Heart left ventricle (tissue), 16 donors: ENCODE measurements around the gene UQCC2. TPM values are rescaled to one million over a fixed set of nuclear protein-coding genes. Genes with fewer than 3 reads are reported as not detected.

Experiments used
- ATAC-seq, 4 donors: fragments of 200-7000 bp; cut with Tn5 transposase; one replicate each; pipeline ENCODE4 v1.9.1; 2020 to 2022; ENCODE audit warnings: moderate library complexity in 4 of 4, mild to moderate bottlenecking in 3 of 4, moderate number of reproducible peaks in 1 of 4
- DNase-seq, 5 donors: peaks; one replicate each; pipeline ENCODE4 v3.0.0-alpha.2; 2020
- H3K27ac ChIP-seq, 12 donors: fragments of 200-600 bp; sonication (generic) in 4 of 12; one replicate each; pipeline versions ENCODE4 v1.5.0 to v1.8.0; 2016 to 2022; ENCODE audit warnings: mild to moderate bottlenecking in 2 of 12
- H3K27me3 ChIP-seq, 9 donors: fragments of 200-600 bp; sonication (generic) in 2 of 9; one replicate each; pipeline versions ENCODE4 v1.5.1 to v1.8.0; 2016 to 2022; ENCODE audit warnings: mild to moderate bottlenecking in 3 of 9
- H3K36me3 ChIP-seq, 9 donors: fragments of 200-600 bp; sonication (generic) in 2 of 9; one replicate each; pipeline versions ENCODE4 v1.5.0 to v1.8.0; 2018 to 2022; ENCODE audit warnings: mild to moderate bottlenecking in 2 of 9
- H3K4me1 ChIP-seq, 12 donors: fragments of 200-600 bp; sonication (generic) in 4 of 12; one replicate each; pipeline versions ENCODE4 v1.5.0 to v1.8.0; 2016 to 2022; ENCODE audit warnings: mild to moderate bottlenecking in 3 of 12
- H3K4me3 ChIP-seq, 12 donors: fragments of 200-600 bp; sonication (generic) in 4 of 12; one replicate each; pipeline versions ENCODE4 v1.5.0 to v1.8.0; 2017 to 2022; ENCODE audit warnings: mild to moderate bottlenecking in 9 of 12, moderate library complexity in 4 of 12
- H3K9me3 ChIP-seq, 12 donors: fragments of 200-600 bp; sonication (generic) in 4 of 12; one replicate each; pipeline versions ENCODE4 v1.5.0 to v1.8.0; 2016 to 2022; ENCODE audit warnings: mild to moderate bottlenecking in 1 of 12
- CTCF ChIP-seq, 12 donors: fragments of 200-600 bp; sonication (generic) in 4 of 12; IDR thresholded peaks; one replicate each; pipeline versions ENCODE4 v1.5.0 to v1.8.0; 2018 to 2022; ENCODE audit warnings: antibody characterized with exemption in 12 of 12, mild to moderate bottlenecking in 5 of 12
- POLR2A ChIP-seq, 2 donors: fragments of 450-650 bp; IDR thresholded peaks; one replicate each; pipeline ENCODE4 v1.6.1; 2017; ENCODE audit warnings: antibody characterized with exemption in 2 of 2, mild to moderate bottlenecking in 2 of 2, moderate library complexity in 2 of 2
- WGBS, 4 donors: extraction: QIAGEN DNeasy Blood & Tissue Kit in 2 of 4; methylation state at CpG; one replicate each; pipeline versions ENCODE4 v1.1.5 to v1.1.7; 2013 to 2018; 5-methylcytosine and 5-hydroxymethylcytosine counted together
- intact Hi-C, 10 donors: fragments of 100-400 bp; cut with DNase I; formaldehyde crosslinking; loops; one replicate each; pipeline versions ENCODE4 v1.11.1 to v1.14.2; 2022
- polyA plus RNA-seq, 2 donors: library from polyadenylated mRNA; stranded (reverse); fragments of 200-250 nt; gene quantifications; one replicate each; pipeline ENCODE4 v1.2.3, GENCODE V29; 2013
- total RNA-seq, 9 donors: library from RNA; depleted of rRNA in 2 of 9; stranded (reverse); fragments of >200 nt in 2 of 9; fragmentation: NEBNext Ultra II Directional in 3 of 9; extraction: Animal tissue kit (Norgen Biotek cat#: 25700) in 3 of 9; gene quantifications; one replicate each; pipeline versions ENCODE4 v1.1.0 to v1.2.4, GENCODE V29; 2016 to 2023
- donor health status: ischemic (EF 13 %, LVEDD 7.1; RV severe dilation, severe dysfunction).
- donor health status: healthy with polysubstance abuse.
- donor health status: DM: no; HTN: yes; CAD: no.
- donor health status: DM: no; HTN: no; CAD: no.
- donor health status: ischemic (EF 25% LVEDD 6.9; RV normal size, moderate dysfunction).
- donor health status: ischemic (EF 25% LVEDD 5.7; RV mildly dilated, moderate dysfunction).
- donor health status: healthy.
- donor health status: DM: yes; HTN: yes; CAD: no.
- donor health status: ischemic (EF 35%, LVEDD 5.7; RV mildly dilated, moderate dysfunction).
- donor health status: nonischemic (EF 11% LVEDD 7.7; RV severe dilation, severe dysfunction).
- donor health status: DM: yes; HTN: yes; CAD: no.
- donor health status: PGD.
- donor health status: ischemic (EF 29% LVEDD 5.4; RV normal size, mild dysfunction).
- donor health status: nonischemic (EF 23%, LVEDD 6.1; RV moderate dilation, normal function).

Gene UQCC2
- total and polyA plus RNA-seq, 11 donors = 88.5 to 496 (median 195) TPM

GRCh38 chr6:33721508-33721907, 10.0 kb upstream of the UQCC2 start:
- 59 to 85% (median 63%) methylated on average over 5 of the region's 5 CpGs for WGBS, 4 donors
- no peak for DNase-seq
- intact Hi-C loops = no loop called here
- Histone ChIP-seq H3K27ac (peak overlapping the region in 7 of 12 donors; percentile 29 to 72 (median 52)), H3K27me3 (peaks cover 0 to 9% (median 0%) of the 10 kb centered on the region in 9 donors), H3K9me3 (no peaks in the 10 kb centered on the region), H3K36me3 (peaks cover 0 to 39% (median 0%) of the 10 kb centered on the region in 9 donors), H3K4me3 (no peak overlapping the region), H3K4me1 (peaks cover 0 to 36% (median 7%) of the 10 kb centered on the region in 12 donors)
- ATAC-seq = no peak
- TF ChIP-seq POLR2A (IDR thresholded peaks at IDR 0.05) = no peak
- no peak for TF ChIP-seq CTCF (IDR thresholded peaks at IDR 0.05)

- H3K4me3 ChIP-seq = no peak overlapping the region
- H3K4me1 ChIP-seq = peaks cover 0 to 35% (median 7%) of the 10 kb centered on the region in 12 donors
- peaks cover 0 to 9% (median 0%) of the 10 kb centered on the region in 9 donors for H3K27me3 ChIP-seq
- intact Hi-C loops = no loop called here
- no peak for ATAC-seq
- TF ChIP-seq CTCF (IDR thresholded peaks at IDR 0.05) = no peak
- TF ChIP-seq POLR2A (IDR thresholded peaks at IDR 0.05) = no peak
- DNase-seq = no peak
- 86 to 95% (median 87%) methylated on average over 1 of the region's 1 CpG for WGBS, 4 donors
- no peaks in the 10 kb centered on the region for H3K9me3 ChIP-seq
- peaks cover 0 to 38% (median 0%) of the 10 kb centered on the region in 9 donors for H3K36me3 ChIP-seq
- peak overlapping the region in 1 of 12 donors; percentile 55 for H3K27ac ChIP-seq
These were observed 9.5 kb upstream of the UQCC2 start for GRCh38 chr6:33720998-33721397.

GRCh38 chr6:33719326-33719987, 8.0 kb upstream of the UQCC2 start:
- peak overlapping the region in 3 of 12 donors; percentile 13 to 77 (median 55) for H3K27ac ChIP-seq

More at GRCh38 chr6:33719326-33719987, 8.0 kb upstream of the UQCC2 start:
- peaks cover 0 to 35% (median 7%) of the 10 kb centered on the region in 12 donors for H3K4me1 ChIP-seq
- intact Hi-C loops = loop anchor here in 2 of 10 donors (10.0 kb wide), 2 partner anchors 45 to 435 kb away; no protein-coding TSS in a partner anchor
- no peak for DNase-seq
- no peaks in the 10 kb centered on the region for H3K9me3 ChIP-seq
- H3K27me3 ChIP-seq = peaks cover 0 to 9% (median 0%) of the 10 kb centered on the region in 9 donors
- no peak for TF ChIP-seq CTCF (IDR thresholded peaks at IDR 0.05)
- no peak for TF ChIP-seq POLR2A (IDR thresholded peaks at IDR 0.05)
- no peak overlapping the region for H3K4me3 ChIP-seq
- peaks cover 0 to 27% (median 0%) of the 10 kb centered on the region in 9 donors for H3K36me3 ChIP-seq
- WGBS, 4 donors = 73 to 79% (median 76%) methylated on average over 11 of the region's 11 CpGs
- peak in 1 of 4 donors; percentile 5 for ATAC-seq
